Body of pancreas (tissue), 4 donors: ENCODE results near the gene C1QTNF5. TPM values are rescaled to one million over a fixed set of nuclear protein-coding genes. Genes with fewer than 3 reads are reported as not detected.
A peak's percentile ranks its signal among the peaks of the same experiment; 100 is the strongest.

Source experiments
- ATAC-seq: fragments of 150-250 bp; one replicate; pipeline ENCODE4 v1.9.1; 2016
- DNase-seq, 4 donors: peaks; one replicate each; pipeline ENCODE4 v3.0.0-alpha.2; 2019
- H3K27ac ChIP-seq, 4 donors: fragments of 200-600 bp; sonication (generic); 1 replicate in 3 of 4; 2 replicates in 1 of 4; pipeline versions ENCODE4 v1.5.1 to v1.6.1; 2016 to 2019; ENCODE audit warnings: mild to moderate bottlenecking in 1 of 4, mixed read lengths in 1 of 4, moderate library complexity in 1 of 4
- H3K27me3 ChIP-seq, 2 donors: fragments of 200-600 bp; sonication (generic); one replicate each; pipeline ENCODE4 v1.6.0; 2016; ENCODE audit warnings: mild to moderate bottlenecking in 1 of 2
- H3K36me3 ChIP-seq, 2 donors: fragments of 200-600 bp; sonication (generic); replicated peaks in 1 of 2; 2 replicates each; pipeline ENCODE4 v1.5.1; 2016; ENCODE audit warnings: low read depth in 2 of 2; ENCODE audit not compliant: insufficient read depth in 1 of 2
- H3K4me1 ChIP-seq: fragments of 200-600 bp; sonication (generic); one replicate; pipeline ENCODE4 v1.6.0; 2016
- H3K4me3 ChIP-seq, 2 donors: fragments of 200-600 bp; sonication (generic); 1 replicate in 1 of 2; 2 replicates in 1 of 2; pipeline ENCODE4 v1.5.1; 2016 to 2019
- H3K9me3 ChIP-seq, 3 donors: fragments of 200-600 bp; sonication (generic); 1 replicate in 2 of 3; 2 replicates in 1 of 3; pipeline ENCODE4 v1.5.1; 2016
- POLR2A ChIP-seq, 3 donors: fragments of 450-650 bp; IDR thresholded peaks; one replicate each; pipeline ENCODE4 v1.6.1; 2016; ENCODE audit warnings: antibody characterized with exemption in 3 of 3, mild to moderate bottlenecking in 2 of 3
- WGBS, 2 donors: methylation state at CpG; one replicate each; pipeline ENCODE4 v1.1.5; 2017; 5-methylcytosine and 5-hydroxymethylcytosine counted together
- intact Hi-C: fragments of 100-400 bp; cut with DNase I; formaldehyde crosslinking; loops from one replicate; pipeline ENCODE4 v1.15.1; 2023
- total RNA-seq, 2 donors: library from RNA; depleted of rRNA; stranded (reverse); fragments of >200 nt; gene quantifications; one replicate each; pipeline ENCODE4 v1.1.0, GENCODE V29; 2016
- TF ChIP-seq, protein P1 (sequence below), 7 experiments: fragments of 450-650 bp in 4 of 7; fragments of 200-600 bp in 3 of 7; sonication (generic) in 3 of 7; IDR thresholded peaks; one replicate each; pipeline ENCODE4 v1.5.1; 2016 to 2019; ENCODE audit warnings: antibody characterized with exemption in 7 of 7

C1QTNF5 gene
- total RNA-seq, 2 donors from 2014 or later: 28.8 to 54.1 TPM

DNA sequence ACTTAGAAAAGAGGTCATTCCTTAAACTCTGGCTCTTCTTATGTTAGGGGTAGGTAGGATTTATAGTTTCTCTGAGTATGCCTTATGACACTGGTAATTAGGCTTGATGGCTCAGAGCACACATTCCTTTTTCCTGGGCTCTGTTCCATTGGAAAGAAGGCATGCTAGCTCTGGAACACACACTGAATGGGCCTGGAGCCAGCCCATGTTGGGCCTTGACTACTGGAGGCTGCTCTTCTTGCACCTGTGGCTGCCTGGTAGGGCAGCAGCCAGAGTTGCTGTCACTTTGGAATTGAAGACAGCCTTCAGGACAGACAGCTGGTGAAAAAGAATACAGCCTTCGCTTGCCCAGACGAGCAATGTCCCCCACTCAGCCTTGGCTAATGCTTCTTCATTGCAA lies 42.0 kb downstream of the C1QTNF5 start:
- TF ChIP-seq POLR2A (IDR thresholded peaks at IDR 0.05): no peak
- TF ChIP-seq, protein P1, sequence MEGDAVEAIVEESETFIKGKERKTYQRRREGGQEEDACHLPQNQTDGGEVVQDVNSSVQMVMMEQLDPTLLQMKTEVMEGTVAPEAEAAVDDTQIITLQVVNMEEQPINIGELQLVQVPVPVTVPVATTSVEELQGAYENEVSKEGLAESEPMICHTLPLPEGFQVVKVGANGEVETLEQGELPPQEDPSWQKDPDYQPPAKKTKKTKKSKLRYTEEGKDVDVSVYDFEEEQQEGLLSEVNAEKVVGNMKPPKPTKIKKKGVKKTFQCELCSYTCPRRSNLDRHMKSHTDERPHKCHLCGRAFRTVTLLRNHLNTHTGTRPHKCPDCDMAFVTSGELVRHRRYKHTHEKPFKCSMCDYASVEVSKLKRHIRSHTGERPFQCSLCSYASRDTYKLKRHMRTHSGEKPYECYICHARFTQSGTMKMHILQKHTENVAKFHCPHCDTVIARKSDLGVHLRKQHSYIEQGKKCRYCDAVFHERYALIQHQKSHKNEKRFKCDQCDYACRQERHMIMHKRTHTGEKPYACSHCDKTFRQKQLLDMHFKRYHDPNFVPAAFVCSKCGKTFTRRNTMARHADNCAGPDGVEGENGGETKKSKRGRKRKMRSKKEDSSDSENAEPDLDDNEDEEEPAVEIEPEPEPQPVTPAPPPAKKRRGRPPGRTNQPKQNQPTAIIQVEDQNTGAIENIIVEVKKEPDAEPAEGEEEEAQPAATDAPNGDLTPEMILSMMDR (IDR thresholded peaks at IDR 0.05): no peak
- Histone ChIP-seq H3K27ac (peak overlapping the region in 2 of 4 donors; percentile 3 to 19), H3K9me3 (no peaks in the 10 kb centered on the region), H3K4me1 (peaks cover 7% of the 10 kb centered on the region), H3K27me3 (no peaks in the 10 kb centered on the region), H3K36me3 (peaks cover 0 to 6% of the 10 kb centered on the region in 2 donors), H3K4me3 (no peak overlapping the region)
- DNase-seq (peak in 3 of 4 donors; percentile 25 to 45 (median 40)), ATAC-seq (peak; percentile 50)
- intact Hi-C loops: no loop called here
- WGBS, 2 donors: 84 to 85% methylated on average over 2 of the region's 2 CpGs

- no peak for ATAC-seq
- H3K27me3 ChIP-seq: no peaks in the 10 kb centered on the region
- H3K4me3 ChIP-seq: no peak overlapping the region
- H3K36me3 ChIP-seq: peaks cover 0 to 6% of the 10 kb centered on the region in 2 donors
- TF ChIP-seq, protein P1 (IDR thresholded peaks at IDR 0.05): no peak
- no peak for TF ChIP-seq POLR2A (IDR thresholded peaks at IDR 0.05)
- no peaks in the 10 kb centered on the region for H3K9me3 ChIP-seq
- peaks cover 7% of the 10 kb centered on the region for H3K4me1 ChIP-seq
- WGBS, 2 donors: 32 to 45% methylated on average over 3 of the region's 3 CpGs
- intact Hi-C loops: no loop called here
- peak overlapping the region in 2 of 4 donors; percentile 3 to 19 for H3K27ac ChIP-seq
- no peak for DNase-seq
Observed at GRCh38 chr11:119297938-119298337, 42.7 kb downstream of the C1QTNF5 start.

DNA sequence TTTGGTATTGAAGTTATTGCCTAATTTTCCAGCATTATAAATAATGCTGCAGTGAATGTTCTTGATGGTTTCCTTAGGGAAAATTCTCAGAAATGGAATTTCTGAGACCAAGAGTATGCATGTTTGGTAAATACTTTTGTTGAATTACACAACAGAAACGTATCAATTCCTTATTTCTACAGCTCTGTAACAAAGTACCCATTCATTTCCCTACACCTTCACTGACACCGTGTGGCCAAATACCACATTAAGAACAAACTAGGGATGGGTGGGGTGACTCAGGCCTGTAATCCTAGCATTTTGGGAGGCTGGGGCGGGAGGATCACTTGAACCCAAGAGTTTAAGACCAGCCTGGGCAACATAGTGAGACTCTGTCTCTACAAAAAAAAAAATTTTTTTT lies 45.5 kb downstream of the C1QTNF5 start:
- H3K27ac ChIP-seq: no peak overlapping the region
- H3K4me3 ChIP-seq: no peak overlapping the region
- H3K27me3 ChIP-seq: no peaks in the 10 kb centered on the region
- H3K36me3 ChIP-seq: peaks cover 0 to 6% of the 10 kb centered on the region in 2 donors
- intact Hi-C loops: no loop called here
- ATAC-seq (no peak), DNase-seq (no peak)
- peaks cover 7% of the 10 kb centered on the region for H3K4me1 ChIP-seq
- H3K9me3 ChIP-seq: peaks cover 0 to 8% (median 0%) of the 10 kb centered on the region in 3 donors
- 50 to 63% methylated on average over 3 of the region's 3 CpGs for WGBS, 2 donors
- TF ChIP-seq, protein P1 (IDR thresholded peaks at IDR 0.05): no peak
- no peak for TF ChIP-seq POLR2A (IDR thresholded peaks at IDR 0.05)

DNA sequence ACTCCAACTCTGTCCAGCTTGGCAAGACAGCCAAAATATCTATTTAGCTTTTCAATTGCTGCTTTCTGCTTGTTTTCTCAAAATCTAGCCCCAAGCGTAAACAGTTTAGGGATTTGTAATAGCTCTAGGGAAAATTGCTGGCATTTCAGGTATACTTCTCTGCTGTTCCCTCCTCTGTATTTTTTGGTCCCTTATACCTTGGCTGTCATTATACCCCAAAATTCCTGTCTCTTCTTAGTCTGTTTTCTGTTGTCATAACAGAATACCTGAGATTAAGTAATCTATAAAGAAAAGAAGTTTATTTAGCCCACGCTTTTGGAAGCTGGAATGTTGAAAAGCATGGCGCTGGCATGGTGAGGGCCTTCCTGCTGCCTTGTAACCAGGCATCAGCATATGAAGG lies 47.2 kb downstream of the C1QTNF5 start:
- Histone ChIP-seq H3K36me3 (peaks cover 0 to 4% of the 10 kb centered on the region in 2 donors), H3K4me3 (no peak overlapping the region), H3K9me3 (peaks cover 0 to 8% (median 0%) of the 10 kb centered on the region in 3 donors), H3K4me1 (peaks cover 7% of the 10 kb centered on the region), H3K27me3 (no peaks in the 10 kb centered on the region), H3K27ac (no peak overlapping the region)
- ATAC-seq (no peak), DNase-seq (no peak)
- intact Hi-C loops: no loop called here
- TF ChIP-seq, protein P1 (IDR thresholded peaks at IDR 0.05): no peak
- TF ChIP-seq POLR2A (IDR thresholded peaks at IDR 0.05): no peak
- WGBS, 2 donors: 90 to 93% methylated on average over 3 of the region's 3 CpGs

- H3K4me1 ChIP-seq: no peaks in the 10 kb centered on the region
- DNase-seq: no peak
- intact Hi-C loops: no loop called here
- no peak overlapping the region for H3K4me3 ChIP-seq
- H3K9me3 ChIP-seq: peaks cover 0 to 8% (median 0%) of the 10 kb centered on the region in 3 donors
- no peaks in the 10 kb centered on the region for H3K27me3 ChIP-seq
- no peaks in the 10 kb centered on the region for H3K36me3 ChIP-seq
- TF ChIP-seq POLR2A (IDR thresholded peaks at IDR 0.05): no peak
- TF ChIP-seq, protein P1 (IDR thresholded peaks at IDR 0.05): no peak
- no peak overlapping the region for H3K27ac ChIP-seq
- no peak for ATAC-seq
- 97 to 98% methylated on average over 10 of the region's 10 CpGs for WGBS, 2 donors
Observed at GRCh38 chr11:119290894-119291497, 49.7 kb downstream of the C1QTNF5 start.
